ENCODE data around the gene ZMYM2.

- TF ChIP-seq CTCF (IDR thresholded peaks at IDR 0.05): no peak
- no peak for TF ChIP-seq POLR2A (IDR thresholded peaks at IDR 0.05)
These were observed 150.5 kb downstream of the ZMYM2 start for GRCh38 chr13:20109037-20109436.
